ENCODE results near the gene MOGAT1.
A peak's percentile ranks its signal among the peaks of the same experiment; 100 is the strongest.
"Not testable (repeated sequence)": the region's sequence is repeated elsewhere in the genome, so short reads cannot be mapped to it uniquely, and the experiment has no call there.

MOGAT1 gene

GRCh38 chr2:222707689-222708273, 36.3 kb downstream of the MOGAT1 start:
- peaks cover 19% of the 10 kb centered on the region for H3K4me1 ChIP-seq
- H3K9me3 ChIP-seq, result no peaks in the 10 kb centered on the region
- no peaks in the 10 kb centered on the region for H3K36me3 ChIP-seq (replicated peaks)
- in situ Hi-C loops (cut with MboI; ENCODE audit: low sequenced_read_pairs), result no loop called here
- H3K27me3 ChIP-seq (ENCODE audit: low read depth), result peaks cover 4% of the 10 kb centered on the region; the same call in 1 of the 2 replicates
- no peak overlapping the region for H3K4me3 ChIP-seq
- no peak for DNase-seq (ENCODE audit: low spot score in 2 of 2)

GRCh38 chr2:222708274-222708710, 36.8 kb downstream of the MOGAT1 start:
- in situ Hi-C loops (cut with MboI; ENCODE audit: low sequenced_read_pairs), result no loop called here
- Histone ChIP-seq H3K4me1 (peaks cover 19% of the 10 kb centered on the region), H3K4me3 (no peak overlapping the region), H3K36me3 (replicated peaks) (no peaks in the 10 kb centered on the region), H3K27me3 (ENCODE audit: low read depth) (peaks cover 4% of the 10 kb centered on the region; the same call in 1 of the 2 replicates), H3K9me3 (no peaks in the 10 kb centered on the region)
- peak; percentile 55 to 87 for DNase-seq (ENCODE audit: low spot score in 2 of 2)

GRCh38 chr2:222709191-222709891, 37.9 kb downstream of the MOGAT1 start:
- no peaks in the 10 kb centered on the region for H3K36me3 ChIP-seq (replicated peaks)
- no peak overlapping the region for H3K4me3 ChIP-seq
- no peaks in the 10 kb centered on the region for H3K9me3 ChIP-seq
- H3K27me3 ChIP-seq (ENCODE audit: low read depth), result peaks cover 4% of the 10 kb centered on the region; the same call in 1 of the 2 replicates
- DNase-seq (ENCODE audit: low spot score in 2 of 2), result peak; percentile 57 to 78
- in situ Hi-C loops (cut with MboI; ENCODE audit: low sequenced_read_pairs), result no loop called here
- H3K4me1 ChIP-seq, result peaks cover 14% of the 10 kb centered on the region

- Histone ChIP-seq H3K4me1 (peaks cover 14% of the 10 kb centered on the region), H3K36me3 (replicated peaks) (no peaks in the 10 kb centered on the region)
- in situ Hi-C loops (cut with MboI; ENCODE audit: low sequenced_read_pairs), result no loop called here
These were observed 39.3 kb downstream of the MOGAT1 start for GRCh38 chr2:222710736-222711135.

GRCh38 chr2:222711315-222711940, 40.0 kb downstream of the MOGAT1 start:
- no peak for DNase-seq (ENCODE audit: low spot score in 2 of 2)
- Histone ChIP-seq H3K27me3 (ENCODE audit: low read depth) (peaks cover 4% of the 10 kb centered on the region; the same call in 1 of the 2 replicates), H3K4me1 (peaks cover 14% of the 10 kb centered on the region), H3K4me3 (no peak overlapping the region), H3K9me3 (no peaks in the 10 kb centered on the region), H3K36me3 (replicated peaks) (no peaks in the 10 kb centered on the region)
- in situ Hi-C loops (cut with MboI; ENCODE audit: low sequenced_read_pairs), result no loop called here

More at GRCh38 chr2:222710736-222711135, 39.3 kb downstream of the MOGAT1 start:
- H3K9me3 ChIP-seq, result no peaks in the 10 kb centered on the region
- peaks cover 4% of the 10 kb centered on the region; the same call in 1 of the 2 replicates for H3K27me3 ChIP-seq (ENCODE audit: low read depth)
- H3K4me3 ChIP-seq, result no peak overlapping the region
- no peak for DNase-seq (ENCODE audit: low spot score in 2 of 2)

GRCh38 chr2:222713002-222713401, 41.5 kb downstream of the MOGAT1 start:
- Histone ChIP-seq H3K27me3 (ENCODE audit: low read depth) (no peaks in the 10 kb centered on the region), H3K36me3 (replicated peaks) (no peaks in the 10 kb centered on the region), H3K4me1 (peaks cover 9% of the 10 kb centered on the region; the same call in 1 of the 2 replicates), H3K4me3 (no peak overlapping the region), H3K9me3 (no peaks in the 10 kb centered on the region)
- in situ Hi-C loops (cut with MboI; ENCODE audit: low sequenced_read_pairs), result no loop called here
- no peak for DNase-seq (ENCODE audit: low spot score in 2 of 2)

GRCh38 chr2:222714361-222715241, 43.1 kb downstream of the MOGAT1 start:
- H3K27me3 ChIP-seq (ENCODE audit: low read depth), result no peaks in the 10 kb centered on the region
- in situ Hi-C loops (cut with MboI; ENCODE audit: low sequenced_read_pairs), result no loop called here

GRCh38 chr2:222715742-222716141, 44.3 kb downstream of the MOGAT1 start:
- in situ Hi-C loops (cut with MboI; ENCODE audit: low sequenced_read_pairs), result no loop called here
- Histone ChIP-seq H3K9me3 (no peaks in the 10 kb centered on the region), H3K36me3 (replicated peaks) (no peaks in the 10 kb centered on the region), H3K4me3 (no peak overlapping the region), H3K27me3 (ENCODE audit: low read depth) (no peaks in the 10 kb centered on the region), H3K4me1 (no peaks in the 10 kb centered on the region)
- DNase-seq (ENCODE audit: low spot score in 2 of 2), result no peak

More at GRCh38 chr2:222714361-222715241, 43.1 kb downstream of the MOGAT1 start:
- no peaks in the 10 kb centered on the region for H3K36me3 ChIP-seq (replicated peaks)
- H3K4me3 ChIP-seq, result no peak overlapping the region
- H3K9me3 ChIP-seq, result no peaks in the 10 kb centered on the region
- peaks cover 3% of the 10 kb centered on the region; the same call in 1 of the 2 replicates for H3K4me1 ChIP-seq
- DNase-seq (ENCODE audit: low spot score in 2 of 2), result no peak

- DNase-seq (ENCODE audit: low spot score in 2 of 2); H3K36me3 ChIP-seq (replicated peaks); H3K9me3 ChIP-seq; in situ Hi-C loops (cut with MboI; ENCODE audit: low sequenced_read_pairs); H3K27me3 ChIP-seq (ENCODE audit: low read depth); H3K4me1 ChIP-seq; H3K4me3 ChIP-seq: not testable (repeated sequence)
These were observed 48.3 kb downstream of the MOGAT1 start for GRCh38 chr2:222719787-222720186.

- H3K27me3 ChIP-seq (ENCODE audit: low read depth); in situ Hi-C loops (cut with MboI; ENCODE audit: low sequenced_read_pairs); DNase-seq (ENCODE audit: low spot score in 2 of 2); H3K9me3 ChIP-seq; H3K36me3 ChIP-seq (replicated peaks); H3K4me1 ChIP-seq; H3K4me3 ChIP-seq: not testable (repeated sequence)
These were observed 50.1 kb downstream of the MOGAT1 start for GRCh38 chr2:222721597-222721996.

GRCh38 chr2:222722327-222722946, 51.0 kb downstream of the MOGAT1 start:
- H3K27me3 ChIP-seq (ENCODE audit: low read depth), result no peaks in the 10 kb centered on the region
- no peaks in the 10 kb centered on the region for H3K4me1 ChIP-seq
- no peaks in the 10 kb centered on the region; the same call in 1 of the 2 replicates for H3K9me3 ChIP-seq
- DNase-seq (ENCODE audit: low spot score in 2 of 2), result no peak
- no peak overlapping the region for H3K4me3 ChIP-seq
- in situ Hi-C loops (cut with MboI; ENCODE audit: low sequenced_read_pairs), result no loop called here
- H3K36me3 ChIP-seq (replicated peaks), result no peaks in the 10 kb centered on the region

- Histone ChIP-seq H3K36me3 (replicated peaks) (no peaks in the 10 kb centered on the region), H3K4me3 (no peak overlapping the region), H3K4me1 (no peaks in the 10 kb centered on the region), H3K27me3 (ENCODE audit: low read depth) (no peaks in the 10 kb centered on the region), H3K9me3 (no peaks in the 10 kb centered on the region; the same call in 1 of the 2 replicates)
- DNase-seq (ENCODE audit: low spot score in 2 of 2), result no peak
- in situ Hi-C loops (cut with MboI; ENCODE audit: low sequenced_read_pairs), result no loop called here
These were observed 52.8 kb downstream of the MOGAT1 start for GRCh38 chr2:222724208-222724607.

- Histone ChIP-seq H3K36me3 (replicated peaks) (no peaks in the 10 kb centered on the region), H3K27me3 (ENCODE audit: low read depth) (no peaks in the 10 kb centered on the region), H3K4me1 (no peaks in the 10 kb centered on the region; the same call in 1 of the 2 replicates), H3K4me3 (no peak overlapping the region), H3K9me3 (no peaks in the 10 kb centered on the region)
- in situ Hi-C loops (cut with MboI; ENCODE audit: low sequenced_read_pairs), result no loop called here
- no peak for DNase-seq (ENCODE audit: low spot score in 2 of 2)
These were observed 57.2 kb downstream of the MOGAT1 start for GRCh38 chr2:222728621-222729020.
